Epidermal melanocyte (primary cell): ENCODE data around the gene ITIH6.
"Not testable (repeated sequence)": the region's sequence is repeated elsewhere in the genome, so short reads cannot be mapped to it uniquely, and the experiment has no call there.

Experiments used
- DNase-seq: peaks from one replicate; pipeline ENCODE4 v3.0.0; 2011; ENCODE audit warnings: low spot score; ENCODE audit not compliant: insufficient read length

ITIH6 gene, protein sequence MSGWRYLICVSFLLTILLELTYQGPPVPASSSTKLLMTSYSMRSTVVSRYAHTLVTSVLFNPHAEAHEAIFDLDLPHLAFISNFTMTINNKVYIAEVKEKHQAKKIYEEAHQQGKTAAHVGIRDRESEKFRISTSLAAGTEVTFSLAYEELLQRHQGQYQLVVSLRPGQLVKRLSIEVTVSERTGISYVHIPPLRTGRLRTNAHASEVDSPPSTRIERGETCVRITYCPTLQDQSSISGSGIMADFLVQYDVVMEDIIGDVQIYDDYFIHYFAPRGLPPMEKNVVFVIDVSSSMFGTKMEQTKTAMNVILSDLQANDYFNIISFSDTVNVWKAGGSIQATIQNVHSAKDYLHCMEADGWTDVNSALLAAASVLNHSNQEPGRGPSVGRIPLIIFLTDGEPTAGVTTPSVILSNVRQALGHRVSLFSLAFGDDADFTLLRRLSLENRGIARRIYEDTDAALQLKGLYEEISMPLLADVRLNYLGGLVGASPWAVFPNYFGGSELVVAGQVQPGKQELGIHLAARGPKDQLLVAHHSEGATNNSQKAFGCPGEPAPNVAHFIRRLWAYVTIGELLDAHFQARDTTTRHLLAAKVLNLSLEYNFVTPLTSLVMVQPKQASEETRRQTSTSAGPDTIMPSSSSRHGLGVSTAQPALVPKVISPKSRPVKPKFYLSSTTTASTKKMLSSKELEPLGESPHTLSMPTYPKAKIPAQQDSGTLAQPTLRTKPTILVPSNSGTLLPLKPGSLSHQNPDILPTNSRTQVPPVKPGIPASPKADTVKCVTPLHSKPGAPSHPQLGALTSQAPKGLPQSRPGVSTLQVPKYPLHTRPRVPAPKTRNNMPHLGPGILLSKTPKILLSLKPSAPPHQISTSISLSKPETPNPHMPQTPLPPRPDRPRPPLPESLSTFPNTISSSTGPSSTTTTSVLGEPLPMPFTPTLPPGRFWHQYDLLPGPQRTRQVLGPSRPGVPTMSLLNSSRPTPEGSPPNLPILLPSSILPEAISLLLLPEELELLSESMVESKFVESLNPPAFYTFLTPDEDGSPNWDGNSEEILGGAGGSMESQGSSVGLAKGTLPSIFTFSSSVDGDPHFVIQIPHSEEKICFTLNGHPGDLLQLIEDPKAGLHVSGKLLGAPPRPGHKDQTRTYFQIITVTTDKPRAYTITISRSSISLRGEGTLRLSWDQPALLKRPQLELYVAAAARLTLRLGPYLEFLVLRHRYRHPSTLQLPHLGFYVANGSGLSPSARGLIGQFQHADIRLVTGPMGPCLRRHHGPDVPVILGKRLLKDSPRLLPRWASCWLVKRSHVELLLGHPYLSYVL

GRCh38 chrX:54798137-54798536 is at the start of gene ITIH6:
ITIH6 (minus strand) TSS chrX:54798255; CDS start chrX:54798210, 45 bp downstream.
- no peak for DNase-seq

DNA sequence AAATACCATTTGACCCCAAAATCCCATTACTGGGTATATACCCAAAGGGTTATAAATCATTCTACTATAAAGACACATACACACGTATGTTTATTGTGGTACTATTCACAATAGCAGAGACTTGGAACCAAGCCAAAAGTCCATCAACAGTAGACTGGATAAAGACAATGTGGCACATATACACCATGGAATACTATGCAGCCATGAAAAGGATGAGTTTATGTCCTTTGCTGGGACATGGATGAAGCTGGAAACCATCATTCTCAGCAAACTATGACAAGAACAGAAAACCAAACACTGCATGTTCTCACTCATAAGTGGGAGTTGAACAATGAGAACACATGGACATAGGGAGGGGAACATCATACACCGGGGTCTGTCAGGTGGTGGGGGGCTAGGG is 49.6 kb upstream of the ITIH6 start:
- not testable (repeated sequence) for DNase-seq

- no peak for DNase-seq
Observed at GRCh38 chrX:54843050-54843449, 45.0 kb upstream of the ITIH6 start.

DNA sequence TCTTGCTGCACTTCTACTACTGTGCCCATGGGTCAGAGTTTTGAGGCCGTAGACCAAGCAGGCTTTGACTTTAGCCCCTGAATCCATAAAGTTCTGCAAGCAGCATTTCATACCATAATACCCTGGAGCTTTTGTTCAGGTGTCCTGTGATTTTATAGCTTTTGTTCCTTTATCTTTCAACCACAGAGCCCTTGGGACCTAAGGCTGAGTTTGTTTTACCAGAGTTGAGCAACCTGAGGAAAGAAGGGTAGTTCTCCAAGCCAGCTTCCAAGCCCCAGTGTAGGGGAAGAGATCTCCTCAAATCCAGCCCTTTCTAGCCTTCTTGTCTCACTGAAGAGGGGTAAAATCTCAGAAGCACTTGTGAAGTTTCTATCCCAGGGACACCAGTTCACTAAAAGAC is 44.6 kb upstream of the ITIH6 start:
- DNase-seq, result no peak

- DNase-seq, result not testable (repeated sequence)
Observed at GRCh38 chrX:54841184-54841874, 43.3 kb upstream of the ITIH6 start.

DNA sequence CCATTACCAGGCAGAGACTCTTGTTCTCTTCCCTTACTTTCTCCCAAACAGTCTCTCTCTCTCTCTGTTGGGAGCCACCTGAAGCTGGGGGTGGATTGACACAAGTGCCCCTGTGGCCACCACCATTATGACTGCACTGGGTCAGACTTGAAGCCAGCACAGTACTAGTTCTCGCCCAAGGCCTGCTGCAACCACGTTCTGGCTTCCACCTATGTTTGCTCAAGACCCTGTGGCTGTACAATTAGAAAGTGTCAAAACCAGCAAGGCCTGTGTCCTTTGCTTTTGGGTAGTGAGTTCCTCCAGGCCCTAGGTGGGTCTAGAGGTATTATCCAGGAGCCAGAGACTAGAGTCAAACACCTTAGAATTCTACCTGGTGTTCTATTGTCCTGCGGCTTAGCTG is 40.5 kb upstream of the ITIH6 start:
- DNase-seq, result no peak

- no peak for DNase-seq
Observed at GRCh38 chrX:54826598-54826997, 28.5 kb upstream of the ITIH6 start.

GRCh38 chrX:54825716-54826438 is 27.8 kb upstream of the ITIH6 start:
- no peak for DNase-seq

GRCh38 chrX:54824722-54825121 is 26.7 kb upstream of the ITIH6 start:
- no peak for DNase-seq

DNA sequence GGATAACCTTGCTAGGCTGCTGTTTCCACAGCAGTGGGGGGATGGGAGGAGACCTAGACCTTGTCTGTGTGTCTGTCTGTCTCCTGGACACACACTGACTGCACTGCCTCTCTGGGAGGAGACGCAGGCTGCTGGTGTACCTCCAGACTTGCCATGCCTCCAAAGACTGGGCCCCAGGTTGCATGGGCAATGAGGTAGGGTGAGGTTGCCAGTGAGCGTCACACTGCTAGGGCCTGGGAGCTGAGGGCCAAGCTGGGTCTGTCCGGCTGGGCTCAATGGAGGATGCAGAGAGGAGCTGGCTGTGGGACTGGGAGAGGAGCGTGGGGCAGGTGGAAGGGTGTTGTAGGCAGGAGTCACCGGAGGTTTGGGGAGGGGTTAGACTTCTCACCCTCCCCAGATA is 26.1 kb upstream of the ITIH6 start:
- no peak for DNase-seq

DNA sequence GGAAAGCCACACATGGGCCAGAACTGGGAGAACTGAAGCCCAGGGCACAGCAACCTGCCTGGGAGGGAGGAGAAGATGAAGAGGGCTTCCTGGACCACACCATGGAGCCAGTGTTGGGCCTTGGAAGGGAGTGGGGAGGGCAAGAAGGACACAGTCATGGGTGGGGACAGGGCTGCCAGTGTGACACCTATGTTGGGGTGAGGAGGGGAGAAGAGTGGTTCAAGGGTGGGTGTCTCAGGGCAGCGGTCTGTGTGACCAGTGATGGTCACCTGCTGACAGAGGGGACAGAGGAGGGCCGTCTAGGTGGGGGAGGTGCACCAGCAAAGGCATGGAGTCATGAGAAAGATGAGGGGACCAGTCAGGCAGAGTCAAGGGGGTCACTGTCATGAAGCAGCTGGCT is 23.3 kb upstream of the ITIH6 start:
- no peak for DNase-seq

DNA sequence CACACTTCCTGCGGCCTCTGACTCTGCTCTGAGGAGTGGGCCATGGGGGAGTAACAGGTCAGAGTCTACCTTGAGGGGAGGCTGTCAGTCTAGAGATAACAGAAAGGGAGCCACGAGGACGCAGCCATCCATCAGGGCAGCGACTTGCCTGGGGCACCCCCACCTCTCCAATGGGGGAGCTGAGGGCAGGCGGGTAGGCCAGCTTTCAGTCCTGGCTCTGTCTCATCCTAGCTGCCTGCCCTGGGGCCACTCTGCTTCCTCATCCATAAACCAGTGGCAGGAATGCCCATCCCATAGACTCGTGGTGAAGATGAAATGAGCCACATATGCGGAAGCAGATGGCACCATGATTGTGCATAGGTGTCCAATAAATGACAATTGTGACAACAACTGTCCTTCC is 22.7 kb upstream of the ITIH6 start:
- no peak for DNase-seq

GRCh38 chrX:54819201-54819600 is 21.1 kb upstream of the ITIH6 start:
- DNase-seq, result no peak

DNA sequence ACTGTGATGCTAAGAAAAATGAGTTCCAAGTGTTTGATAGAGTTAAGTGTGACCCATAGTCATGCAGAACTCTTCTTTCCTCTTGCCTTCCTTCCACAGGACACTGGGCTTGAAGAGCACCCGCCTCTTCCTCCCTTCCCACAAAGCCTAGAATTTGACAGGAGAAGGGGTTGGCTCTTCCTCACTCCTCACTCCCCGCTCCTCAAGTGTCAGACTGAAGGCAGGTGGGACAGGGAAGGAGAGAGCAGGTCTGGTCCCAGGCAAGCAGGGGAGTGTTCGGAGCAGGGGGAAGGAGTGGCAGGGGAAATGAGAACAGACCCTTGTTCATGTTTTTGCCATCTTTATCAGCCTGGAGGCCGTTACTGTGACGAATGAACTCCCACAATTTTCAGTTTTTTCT is 20.2 kb upstream of the ITIH6 start:
- no peak for DNase-seq

- DNase-seq, result no peak
Observed at GRCh38 chrX:54817220-54817820, 19.3 kb upstream of the ITIH6 start.

GRCh38 chrX:54812306-54812705 is 14.3 kb upstream of the ITIH6 start:
- DNase-seq, result no peak

- DNase-seq, result no peak
Observed at GRCh38 chrX:54811301-54811885, 13.3 kb upstream of the ITIH6 start.

DNA sequence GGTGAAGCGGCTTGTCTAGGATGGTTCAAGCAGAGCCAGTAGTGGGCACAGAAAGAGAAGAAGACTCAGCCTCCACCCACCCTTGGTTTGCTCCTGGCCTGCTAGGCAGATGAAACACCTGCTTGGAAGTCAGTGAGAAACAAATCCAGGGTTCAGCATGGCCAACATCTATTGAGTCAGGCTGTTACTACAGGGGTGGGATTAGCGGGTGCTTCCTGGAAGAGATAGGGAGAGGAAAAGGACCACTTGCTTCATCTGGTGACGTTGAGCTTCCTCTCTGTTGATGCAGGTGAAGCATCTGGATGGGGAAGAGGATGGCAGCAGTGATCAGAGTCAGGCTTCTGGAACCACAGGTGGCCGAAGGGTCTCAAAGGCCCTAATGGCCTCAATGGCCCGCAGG is 12.5 kb upstream of the ITIH6 start:
- no peak for DNase-seq
